Effector CD4-positive, alpha-beta T cell (primary cell): Measurements from ENCODE around the gene ZNF236.

ENCODE experiments used
- DNase-seq: peaks from one replicate; pipeline ENCODE4 v3.0.0-alpha.2; 2020

Gene ZNF236

DNA sequence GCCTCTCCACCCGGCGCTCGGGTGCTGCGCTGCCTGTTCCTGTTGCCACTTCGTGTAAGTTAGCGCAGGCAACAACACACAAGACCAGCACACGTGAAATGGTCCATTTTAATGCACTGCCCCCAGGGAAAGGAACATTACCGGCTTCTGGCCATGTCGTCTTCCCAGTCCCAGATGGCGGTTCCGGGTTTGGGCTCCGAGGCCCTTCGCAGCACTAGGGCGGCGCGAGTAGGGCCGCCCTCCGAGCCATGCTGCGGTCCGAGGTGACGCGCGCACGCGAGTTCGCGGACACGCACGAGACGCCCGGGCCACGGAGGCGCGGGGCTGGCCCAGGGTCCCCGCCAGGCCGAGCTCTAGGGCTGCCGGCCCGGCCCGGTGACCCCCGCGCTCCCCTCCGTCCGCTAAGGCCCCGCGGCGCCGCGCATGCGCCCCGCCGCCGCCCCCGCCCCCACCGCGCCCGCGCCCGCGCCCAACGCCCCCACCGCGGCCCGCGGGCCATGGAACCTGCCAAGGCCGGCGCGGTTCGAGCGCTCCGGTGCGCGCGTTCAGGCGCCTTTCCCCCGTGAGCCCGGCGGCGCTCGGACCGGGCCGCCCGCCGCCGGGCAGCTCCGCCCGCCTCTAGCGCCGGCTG is 367 bp upstream of the ZNF236 start:
- DNase-seq = peak; percentile 53

DNA sequence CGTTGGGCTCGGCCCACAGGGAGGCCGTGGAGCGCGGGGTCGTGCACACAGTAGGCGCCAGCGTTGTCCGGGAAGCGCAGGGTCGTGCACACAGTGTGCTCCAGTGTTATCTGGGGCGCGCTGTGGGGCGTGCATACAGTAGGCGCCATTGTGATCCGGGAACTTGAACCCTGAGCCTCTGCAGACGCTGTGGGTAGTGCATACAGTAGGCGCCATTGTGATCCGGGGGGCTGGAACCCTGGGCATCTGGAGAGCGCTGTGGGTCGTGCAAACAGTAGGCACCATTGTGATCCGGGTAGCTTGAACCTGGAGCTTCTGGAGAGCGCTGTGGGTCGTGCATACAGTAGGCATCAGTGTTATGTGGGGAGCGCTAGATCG is 793 bp downstream of the ZNF236 start:
- no peak for DNase-seq

DNA sequence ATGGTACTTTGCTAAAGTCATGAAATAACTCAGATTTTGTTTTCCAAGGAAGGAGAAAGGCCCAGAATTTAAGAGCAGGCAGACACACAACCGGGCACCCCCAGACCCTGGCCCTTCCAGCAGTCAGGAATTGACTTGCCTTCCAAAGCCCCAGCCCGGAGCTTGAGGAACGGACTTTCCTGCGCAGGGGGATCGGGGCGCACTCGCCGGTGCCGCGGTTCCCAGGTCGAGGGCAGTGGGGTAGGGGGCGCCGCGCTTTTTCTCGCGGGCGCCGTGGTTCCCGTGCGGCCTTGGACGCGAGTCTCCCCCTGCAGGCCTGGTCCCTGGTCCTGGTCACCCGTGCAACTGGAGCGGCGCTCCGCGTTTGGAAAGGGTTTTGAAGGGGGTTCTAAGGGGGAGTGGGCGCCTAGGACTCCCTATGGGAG is 1.2 kb downstream of the ZNF236 start:
- DNase-seq = no peak

DNA sequence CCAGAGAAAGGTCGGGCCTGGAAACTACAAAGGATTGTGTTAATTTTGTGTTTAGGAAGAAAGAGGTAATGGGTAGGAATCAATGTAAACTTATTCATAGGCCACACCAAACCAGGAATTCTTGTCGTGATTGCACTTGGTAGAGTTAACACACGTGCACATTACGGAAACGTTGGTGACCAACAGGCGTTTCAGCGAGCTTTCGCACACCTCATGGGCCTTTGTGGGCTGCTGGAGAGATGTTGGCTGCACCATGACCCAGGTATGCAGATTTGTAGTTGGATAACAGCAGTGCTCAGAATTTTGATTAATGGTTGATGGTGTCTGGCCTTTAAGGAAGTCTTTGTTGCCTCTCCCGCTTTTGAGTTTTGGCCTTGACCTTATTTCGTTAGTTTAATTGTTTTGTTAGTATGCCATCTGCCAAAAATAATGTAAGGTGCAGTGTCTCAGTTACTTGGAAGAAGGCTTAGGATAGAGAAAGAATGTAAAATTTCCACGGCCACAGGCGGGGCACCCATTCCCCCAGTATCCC is 1.9 kb downstream of the ZNF236 start:
- DNase-seq = no peak

DNA sequence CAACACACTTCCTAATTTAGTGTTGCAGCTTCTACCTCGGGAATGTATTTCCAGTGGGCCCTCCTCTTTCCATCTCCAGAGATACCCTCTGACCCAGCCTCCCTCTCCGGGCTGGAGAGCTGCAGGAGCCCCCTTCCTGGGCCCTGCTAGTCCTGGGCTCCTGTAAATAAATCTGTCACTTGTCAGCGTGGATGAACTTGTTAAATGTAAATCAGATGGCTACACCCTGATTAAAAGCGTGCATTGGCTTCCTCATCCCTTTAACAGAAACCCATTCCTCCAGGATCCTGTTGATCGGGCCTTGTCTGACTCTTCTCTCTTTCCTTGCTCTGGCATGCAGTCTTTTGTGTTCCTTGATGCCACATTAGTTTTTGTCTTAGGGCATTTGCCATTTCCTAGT is 2.4 kb downstream of the ZNF236 start:
- no peak for DNase-seq

DNA sequence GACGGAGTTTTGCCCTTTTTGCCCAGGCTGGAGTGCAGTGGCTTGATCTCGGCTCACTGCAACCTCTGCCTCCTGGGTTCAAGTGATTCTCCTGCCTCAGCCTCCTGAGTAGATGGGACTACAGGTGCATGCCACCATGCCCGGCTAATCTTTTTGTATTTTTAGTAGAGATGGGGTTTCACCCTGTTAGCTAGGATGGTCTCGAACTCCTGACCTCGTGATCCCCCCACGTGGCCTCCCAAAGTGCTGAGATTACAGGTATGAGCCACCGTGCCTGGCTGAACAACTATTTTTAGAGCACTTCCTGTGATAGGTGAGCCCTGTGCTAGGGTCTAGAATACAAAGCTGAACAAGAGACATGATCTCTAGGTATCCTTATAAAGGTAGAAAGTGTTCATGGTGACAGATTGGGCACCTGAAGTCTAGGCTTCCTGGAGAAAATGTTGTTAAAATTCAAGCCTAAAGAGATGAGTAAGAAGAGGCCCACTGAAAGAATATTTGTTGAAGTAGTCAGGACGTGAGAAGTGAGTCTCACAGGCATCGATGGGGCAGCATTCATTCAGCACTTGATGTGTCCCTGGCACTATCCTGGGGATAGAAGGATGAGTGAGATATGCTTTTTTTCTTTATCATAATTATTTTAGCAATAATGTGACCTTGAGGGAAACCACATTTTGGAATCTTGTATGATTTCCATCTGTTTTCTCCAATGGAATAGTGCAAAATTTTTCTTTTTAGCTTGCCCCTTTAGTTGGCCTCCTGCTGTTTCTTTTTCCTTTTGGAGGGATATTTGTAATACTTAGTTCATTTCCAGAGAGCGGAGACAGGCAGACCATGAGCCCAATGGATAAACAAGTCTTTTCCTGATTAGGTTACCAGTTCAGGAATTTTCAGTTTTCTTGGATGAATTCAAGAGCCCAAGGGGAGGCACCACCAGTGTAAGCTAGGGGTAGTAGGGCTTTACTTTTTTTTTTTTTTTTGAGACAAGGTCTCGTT is 5.1 kb downstream of the ZNF236 start:
- no peak for DNase-seq

DNA sequence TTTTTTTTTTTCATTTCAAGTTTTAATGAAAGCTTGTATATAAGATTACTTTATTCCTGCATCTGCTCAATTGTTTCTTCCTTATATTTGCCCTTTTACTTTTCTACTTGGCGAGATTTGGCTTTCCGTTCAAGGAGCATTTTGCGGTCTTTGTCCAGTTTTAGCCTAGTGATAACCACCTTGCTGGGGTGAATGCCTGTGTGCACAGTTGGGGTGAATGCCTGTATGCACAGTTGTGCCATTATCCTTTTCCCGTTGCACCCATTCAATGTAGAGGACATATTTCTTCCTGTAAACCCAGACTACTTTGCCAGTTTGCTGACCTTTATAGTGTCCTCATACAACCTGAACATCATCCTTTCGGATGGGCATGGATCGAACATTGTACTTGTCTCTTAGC is 12.0 kb downstream of the ZNF236 start:
- DNase-seq = no peak

DNA sequence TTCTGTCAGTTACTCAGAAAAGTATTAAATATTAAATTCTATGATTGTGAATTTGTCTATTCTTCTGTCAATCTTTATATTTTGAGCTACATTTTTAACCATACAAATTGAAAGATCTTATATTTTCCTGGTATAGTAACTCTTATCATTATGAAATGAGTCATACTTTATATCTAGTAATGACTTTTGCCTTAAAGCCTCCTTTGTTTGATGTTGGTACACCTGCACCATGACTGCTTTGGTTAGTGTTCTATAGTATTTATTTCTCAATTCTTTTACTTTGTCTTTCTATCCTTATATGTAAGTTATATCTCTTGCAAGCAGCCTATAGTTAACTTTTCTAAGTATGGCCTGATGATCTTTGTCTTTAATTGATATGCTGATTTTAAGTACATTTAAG is 13.0 kb downstream of the ZNF236 start:
- DNase-seq = no peak

DNA sequence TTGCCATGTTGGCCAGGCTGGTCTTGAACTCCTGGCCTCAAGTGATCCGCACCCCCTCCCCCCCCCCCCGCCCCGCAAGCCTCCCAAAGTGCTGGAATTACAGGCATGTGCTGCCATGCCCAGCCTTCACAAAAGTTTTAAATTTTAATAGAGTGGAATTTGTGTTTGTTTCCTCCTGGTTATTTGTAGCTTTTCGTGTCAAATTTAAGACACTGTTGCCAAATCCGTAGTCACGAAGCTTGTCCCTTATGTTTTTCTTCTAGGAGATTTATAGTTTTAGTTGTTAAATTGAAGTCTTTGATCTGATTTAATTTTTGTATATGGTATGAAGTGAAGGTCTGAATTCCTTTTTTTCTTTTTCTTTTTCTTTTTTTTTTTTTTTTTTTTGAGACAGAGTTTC is 14.7 kb downstream of the ZNF236 start:
- no peak for DNase-seq

DNA sequence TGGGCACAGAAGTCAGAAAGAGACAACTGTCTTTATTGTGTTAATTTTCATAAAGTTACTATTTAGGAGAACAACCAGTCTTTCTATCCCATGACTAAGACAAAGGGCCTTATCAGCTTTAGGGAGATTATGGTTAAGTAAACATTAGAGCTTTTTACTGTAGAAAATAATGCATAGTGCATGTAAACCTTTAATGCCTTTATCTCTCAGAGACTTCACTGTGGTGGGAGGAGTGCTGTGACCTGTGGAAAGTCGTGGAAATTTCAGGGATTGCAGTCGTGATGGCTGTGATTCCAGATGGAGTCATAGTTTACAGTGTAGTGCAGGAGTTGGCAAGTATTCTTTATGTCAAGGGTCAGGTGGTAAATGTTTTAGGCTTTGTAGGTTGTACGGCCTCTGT is 15.8 kb downstream of the ZNF236 start:
- no peak for DNase-seq

DNA sequence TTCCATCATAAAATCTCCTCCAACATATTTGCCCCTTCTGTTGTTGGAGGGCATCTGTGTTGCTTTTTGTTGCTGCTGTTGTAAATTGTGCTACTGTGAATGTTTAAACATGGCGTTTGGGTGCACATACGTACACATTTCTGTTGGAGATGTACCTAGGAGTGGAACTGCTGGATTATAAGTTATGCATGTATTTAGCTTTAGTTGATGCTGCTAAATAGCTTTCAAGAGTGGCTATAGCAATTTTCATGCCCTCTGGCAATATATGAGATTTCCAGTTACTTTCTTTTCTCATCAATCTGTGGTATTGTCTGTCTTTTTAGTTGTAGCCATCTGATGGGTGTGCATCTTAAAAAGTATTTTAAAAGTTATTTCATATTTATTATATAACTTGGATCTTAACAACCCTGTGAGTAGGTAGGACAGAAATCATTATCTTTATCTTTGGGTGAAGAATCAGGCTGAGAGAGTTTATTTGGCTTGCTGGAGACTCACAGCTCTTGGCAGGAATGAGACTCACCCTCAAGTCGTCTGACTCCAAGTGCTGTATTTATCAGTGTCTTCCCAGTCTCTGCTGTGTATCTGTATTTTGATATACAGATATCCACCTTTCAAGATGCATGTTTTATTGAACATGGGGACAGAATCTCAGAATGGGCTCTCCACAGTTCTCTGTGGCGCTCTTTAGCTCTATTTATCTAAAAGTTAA is 16.9 kb downstream of the ZNF236 start:
- no peak for DNase-seq

DNA sequence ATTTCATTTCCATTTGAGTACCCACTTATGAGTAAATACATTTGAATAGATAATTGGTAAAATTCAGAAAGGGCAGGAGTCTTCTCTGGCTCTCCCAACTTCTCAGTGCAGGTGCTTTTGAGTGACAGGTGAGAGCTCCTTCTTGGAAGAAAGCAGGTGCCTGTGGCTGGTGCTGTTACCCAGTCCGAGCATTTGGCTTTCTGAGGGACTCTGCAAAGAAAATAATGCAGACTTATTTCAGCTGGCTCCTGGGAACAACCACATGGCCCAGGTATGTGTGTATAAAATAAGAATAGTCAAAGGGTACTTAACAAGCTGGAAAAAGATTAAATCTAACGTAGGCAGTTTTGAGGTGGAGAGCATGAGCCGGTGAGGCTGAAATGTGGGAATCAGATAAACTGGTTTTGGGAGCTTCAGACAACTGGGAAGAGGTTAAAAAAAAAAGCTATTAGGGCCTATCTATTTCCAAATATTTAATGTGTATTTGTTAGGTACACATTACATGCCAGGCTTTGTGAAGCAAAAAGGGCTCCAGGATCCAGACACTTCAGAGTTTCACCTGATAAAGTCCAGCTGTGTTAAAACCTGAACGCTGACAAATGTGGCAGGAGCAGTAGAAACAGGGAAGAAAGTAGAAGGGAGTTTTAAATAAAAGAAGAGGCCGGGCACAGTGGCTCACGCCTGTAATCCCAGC is 20.6 kb downstream of the ZNF236 start:
- DNase-seq = no peak

DNA sequence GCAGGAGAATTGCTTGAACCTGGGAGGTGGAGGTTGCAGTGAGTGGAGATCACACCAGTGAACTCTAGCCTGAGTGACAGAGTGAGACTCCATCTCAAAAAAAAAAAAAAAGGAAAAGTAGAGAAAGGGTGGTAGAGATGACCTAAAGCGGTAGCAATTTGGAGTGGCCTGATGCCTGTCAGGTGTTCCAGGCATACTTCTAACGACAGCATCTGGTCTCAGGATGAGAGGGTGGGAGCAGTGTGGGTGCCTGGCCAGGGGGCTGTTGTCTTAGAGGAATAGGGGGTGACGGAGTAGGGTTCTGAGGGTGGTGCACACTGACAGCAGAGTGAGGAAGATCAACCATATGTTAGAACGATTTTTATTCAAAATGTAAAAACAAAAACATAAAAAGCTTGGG is 21.8 kb downstream of the ZNF236 start:
- DNase-seq = no peak

DNA sequence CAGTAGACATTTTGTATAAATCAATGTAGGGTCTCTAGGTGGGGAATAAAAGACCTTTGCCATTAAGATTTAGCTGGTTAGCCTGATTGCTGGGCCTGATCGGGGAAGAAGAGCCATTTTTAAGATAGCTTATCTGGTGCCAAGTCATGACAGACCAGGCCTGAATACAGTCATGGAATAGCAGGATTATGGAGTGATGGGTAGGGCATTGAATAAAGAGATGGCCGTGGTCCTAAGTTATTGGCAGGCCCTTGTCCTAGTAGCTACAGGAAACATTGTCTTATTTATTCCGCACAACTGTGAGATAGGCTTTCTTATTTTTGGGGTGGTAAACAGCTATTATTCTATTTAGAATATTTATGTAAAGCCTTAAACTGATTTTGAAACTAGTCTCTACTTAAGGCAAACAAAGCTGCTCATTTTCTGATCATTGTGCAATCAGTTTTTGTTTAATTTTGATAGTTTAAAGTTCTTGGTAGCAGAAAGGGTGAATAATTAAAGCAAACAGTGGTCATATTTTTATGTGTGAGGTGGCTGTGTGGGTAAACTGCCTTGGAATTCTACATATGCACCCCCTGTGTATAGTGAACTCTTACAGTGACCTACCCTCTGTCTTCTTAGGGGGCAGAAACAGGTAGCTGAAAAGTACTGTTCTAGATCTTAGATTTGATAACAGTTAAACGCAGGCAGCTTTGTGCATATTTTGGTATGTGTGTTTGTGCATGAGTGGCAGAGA is 22.6 kb downstream of the ZNF236 start:
- no peak for DNase-seq

DNA sequence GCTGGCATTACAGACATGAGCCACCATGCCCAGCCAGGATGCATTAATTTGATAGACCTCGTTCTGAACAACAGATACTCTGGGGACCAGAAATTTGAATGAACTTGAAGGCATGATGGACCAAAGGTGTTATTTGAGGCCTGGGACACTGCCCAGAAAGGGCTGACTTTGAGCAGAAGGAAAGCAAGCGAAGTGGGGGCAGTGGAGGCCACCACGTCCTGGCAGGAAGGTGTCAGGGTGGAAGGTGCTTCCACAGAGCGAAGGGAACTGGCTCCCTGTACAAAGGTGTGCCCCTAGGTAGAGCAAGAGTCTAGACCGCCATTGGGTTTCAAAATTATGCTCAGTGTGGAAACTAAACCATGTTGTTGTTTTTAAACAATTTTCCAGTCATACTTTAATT is 23.9 kb downstream of the ZNF236 start:
- DNase-seq = no peak

DNA sequence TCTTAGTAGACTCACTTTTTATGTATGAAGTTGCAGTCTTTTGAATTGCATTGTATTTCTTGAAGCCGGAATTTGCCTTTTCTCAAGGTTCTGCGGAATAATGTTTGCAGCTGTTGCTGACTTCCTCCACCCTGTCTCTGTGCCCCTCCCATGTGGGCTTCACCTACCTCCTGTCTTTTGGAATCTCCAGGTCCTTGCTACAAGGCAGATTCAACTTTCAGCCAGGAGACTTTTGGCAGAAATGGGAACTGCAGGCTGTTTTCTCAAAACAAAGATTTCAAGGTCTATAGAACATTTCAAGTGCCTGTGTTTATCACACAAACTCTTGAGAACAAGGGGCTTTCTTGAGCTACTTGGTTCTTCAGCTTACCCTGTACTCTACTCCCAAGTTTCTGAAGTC is 25.6 kb downstream of the ZNF236 start:
- DNase-seq = no peak

DNA sequence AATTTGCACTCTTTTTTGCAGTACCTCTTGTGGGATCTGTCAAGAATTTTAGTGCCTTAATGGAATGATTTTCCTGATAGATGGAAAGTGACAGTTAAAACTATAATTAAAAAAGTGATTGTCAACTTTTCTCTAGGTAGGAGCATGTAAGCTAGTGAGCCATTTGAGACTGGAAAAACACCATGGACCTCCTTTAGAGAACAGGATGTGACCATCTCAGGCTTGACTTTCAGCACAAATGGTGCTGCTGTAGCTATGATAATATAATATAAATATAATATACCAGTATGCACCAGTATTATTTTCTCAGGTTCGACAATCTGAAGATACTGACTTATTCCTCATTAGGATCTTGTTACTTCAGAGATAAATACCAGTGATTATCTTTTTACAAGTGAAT is 27.8 kb downstream of the ZNF236 start:
- no peak for DNase-seq

DNA sequence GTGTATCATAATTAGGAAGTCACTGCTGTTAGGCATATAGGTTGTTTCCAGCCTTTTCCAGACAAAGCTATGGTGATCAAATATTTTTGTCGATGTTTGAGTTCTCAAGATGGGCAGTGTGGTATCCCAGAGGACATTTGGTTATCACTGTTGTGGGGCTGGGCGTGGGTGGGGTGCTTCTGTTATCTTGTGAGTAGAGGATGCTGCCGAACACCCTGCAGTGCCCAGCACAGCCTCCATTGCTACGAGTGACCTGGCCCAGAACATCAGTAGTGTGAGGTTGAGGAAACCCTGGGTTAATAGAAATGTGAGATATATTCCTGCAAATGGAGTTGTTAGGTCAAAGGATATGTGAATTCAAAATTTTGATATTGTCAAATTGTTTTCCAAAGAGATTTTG is 33.2 kb downstream of the ZNF236 start:
- no peak for DNase-seq

DNA sequence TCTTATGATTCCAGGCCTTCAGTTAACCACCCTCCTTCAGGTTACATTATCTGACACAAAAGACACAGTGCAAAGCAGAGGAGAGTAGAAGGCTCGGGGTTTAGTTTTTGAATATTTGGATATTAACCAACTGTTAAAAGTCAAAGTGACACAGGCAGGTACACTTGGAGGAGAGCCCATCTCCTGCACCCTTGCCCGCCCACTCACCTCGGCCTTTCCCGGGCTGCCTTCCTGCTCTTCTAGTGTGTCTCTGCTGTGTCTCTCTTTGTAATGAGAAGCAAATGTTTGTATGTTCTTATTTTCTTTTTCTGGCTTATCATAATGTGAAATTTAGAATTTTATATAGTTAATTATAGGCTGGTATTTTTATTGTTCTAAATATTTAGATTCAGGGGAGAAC is 35.1 kb downstream of the ZNF236 start:
- no peak for DNase-seq

DNA sequence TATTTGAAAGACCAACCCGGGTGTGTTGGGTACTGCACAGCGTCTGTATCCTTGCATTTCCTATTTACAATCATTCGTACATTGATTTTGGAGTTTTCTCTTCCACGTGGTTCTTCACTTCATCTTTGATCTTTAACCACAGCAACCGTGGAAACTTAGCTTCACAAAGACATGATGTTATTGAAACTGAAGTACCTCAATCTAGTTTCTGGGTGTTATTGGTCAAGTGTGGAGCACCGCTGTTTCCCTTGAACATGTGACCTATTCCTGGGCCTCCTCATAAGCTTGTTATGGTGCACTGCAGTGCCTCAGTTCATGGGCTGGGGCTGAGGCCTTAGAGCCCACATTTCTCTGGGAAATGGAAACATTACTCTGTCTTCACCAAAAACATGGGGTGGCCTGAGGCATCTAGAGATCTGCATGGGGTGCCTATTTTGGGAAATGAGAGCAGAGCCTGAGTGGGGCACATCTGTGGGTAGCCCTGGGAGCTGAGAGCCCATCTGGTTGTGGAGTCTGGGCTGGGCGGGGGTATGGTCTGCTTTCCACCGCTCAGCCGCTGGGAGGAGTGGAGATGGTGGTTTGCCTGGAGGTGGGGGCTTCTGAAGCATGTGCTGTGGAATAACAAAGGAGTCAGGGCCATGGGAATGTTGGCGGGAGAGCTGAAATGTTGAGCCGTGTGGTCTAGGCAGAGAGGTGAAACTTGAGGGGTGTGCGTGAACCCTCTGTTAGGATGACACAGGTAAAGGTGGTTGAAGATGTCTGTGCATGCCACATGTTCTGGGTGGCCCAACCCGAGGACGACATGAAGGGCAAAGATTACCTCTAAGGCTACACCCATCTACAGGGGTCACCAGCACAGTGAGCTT is 37.4 kb downstream of the ZNF236 start:
- no peak for DNase-seq

DNA sequence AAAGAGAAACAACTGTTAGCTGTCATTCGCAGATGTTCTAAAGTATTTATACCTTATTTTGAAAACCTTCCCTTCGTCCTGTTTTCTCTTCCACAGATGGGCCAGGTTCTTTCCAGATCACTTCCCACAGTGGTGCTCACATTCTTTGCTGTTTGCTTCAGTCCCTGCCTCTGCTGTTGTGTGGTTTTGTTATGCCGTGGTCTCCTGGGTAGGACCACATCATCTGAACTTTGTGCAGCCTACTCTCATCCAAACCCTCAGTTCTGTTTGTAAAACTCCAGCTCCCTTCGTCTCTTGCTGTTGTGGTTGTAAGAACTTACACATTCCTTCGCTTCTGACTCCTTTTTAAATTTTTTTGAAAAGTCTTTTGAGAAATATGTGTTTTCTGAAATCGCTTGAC is 38.1 kb downstream of the ZNF236 start:
- no peak for DNase-seq
